ENCODE data around the gene F11. TPM values are rescaled to one million over a fixed set of nuclear protein-coding genes. Genes with fewer than 3 reads are reported as not detected.

The F11 gene
- total RNA-seq, 4 donors from 2014 or later, result not detected

DNA sequence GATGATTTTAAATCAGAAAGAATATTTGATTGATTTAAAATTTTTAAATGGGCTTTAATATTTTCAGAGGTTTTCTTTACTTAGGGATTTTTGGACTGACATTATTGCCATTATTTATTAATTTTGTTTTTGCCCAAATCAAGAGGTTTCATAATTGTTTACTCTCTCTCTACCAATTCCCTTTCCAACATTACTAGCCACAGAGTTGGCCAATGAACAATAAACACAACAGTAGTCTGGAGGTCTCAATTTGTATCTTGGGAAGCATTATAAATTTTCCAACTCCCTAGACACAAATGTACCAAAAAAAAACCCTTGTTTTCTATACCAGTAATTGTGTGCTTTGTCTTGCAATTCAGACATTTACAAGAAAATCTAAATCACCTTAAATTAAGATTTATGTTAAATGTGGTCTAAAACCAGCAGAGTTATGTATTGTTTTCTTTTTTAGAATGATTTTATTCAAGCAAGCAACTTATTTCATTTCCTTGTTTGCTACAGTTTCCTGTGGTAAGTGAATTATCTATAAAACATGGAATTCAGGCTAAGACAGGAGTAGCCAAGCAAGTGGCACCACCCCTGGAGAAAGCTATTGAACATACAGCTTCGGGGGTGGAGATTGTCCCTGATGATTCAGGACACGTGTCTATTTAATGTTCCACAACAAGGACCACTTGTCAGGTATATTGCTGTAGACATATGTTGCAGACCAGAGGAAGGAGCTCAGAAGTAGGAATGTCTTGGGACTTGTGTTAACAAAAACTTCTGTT, 38.1 kb upstream of the F11 start:
- TF ChIP-seq, protein P1, sequence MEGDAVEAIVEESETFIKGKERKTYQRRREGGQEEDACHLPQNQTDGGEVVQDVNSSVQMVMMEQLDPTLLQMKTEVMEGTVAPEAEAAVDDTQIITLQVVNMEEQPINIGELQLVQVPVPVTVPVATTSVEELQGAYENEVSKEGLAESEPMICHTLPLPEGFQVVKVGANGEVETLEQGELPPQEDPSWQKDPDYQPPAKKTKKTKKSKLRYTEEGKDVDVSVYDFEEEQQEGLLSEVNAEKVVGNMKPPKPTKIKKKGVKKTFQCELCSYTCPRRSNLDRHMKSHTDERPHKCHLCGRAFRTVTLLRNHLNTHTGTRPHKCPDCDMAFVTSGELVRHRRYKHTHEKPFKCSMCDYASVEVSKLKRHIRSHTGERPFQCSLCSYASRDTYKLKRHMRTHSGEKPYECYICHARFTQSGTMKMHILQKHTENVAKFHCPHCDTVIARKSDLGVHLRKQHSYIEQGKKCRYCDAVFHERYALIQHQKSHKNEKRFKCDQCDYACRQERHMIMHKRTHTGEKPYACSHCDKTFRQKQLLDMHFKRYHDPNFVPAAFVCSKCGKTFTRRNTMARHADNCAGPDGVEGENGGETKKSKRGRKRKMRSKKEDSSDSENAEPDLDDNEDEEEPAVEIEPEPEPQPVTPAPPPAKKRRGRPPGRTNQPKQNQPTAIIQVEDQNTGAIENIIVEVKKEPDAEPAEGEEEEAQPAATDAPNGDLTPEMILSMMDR (IDR thresholded peaks at IDR 0.05; ENCODE audit: low read depth), result no peak

DNA sequence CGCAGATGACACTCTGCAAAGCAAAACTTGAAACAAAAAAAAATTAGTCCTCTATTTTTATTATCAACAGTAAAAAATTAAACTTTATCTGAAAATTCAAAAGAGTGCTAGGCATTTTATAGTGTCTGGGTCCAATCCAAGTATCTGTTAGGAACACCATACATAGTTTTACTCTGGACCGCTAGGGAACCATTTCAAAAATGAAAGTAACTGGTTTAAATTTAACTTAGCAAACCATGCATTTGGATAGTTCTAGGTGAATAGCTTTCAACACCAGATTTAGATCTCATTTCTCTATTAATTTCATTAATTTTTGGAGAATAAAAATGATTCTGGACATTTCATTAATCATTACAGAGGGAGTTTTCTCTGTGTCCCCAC, 37.5 kb upstream of the F11 start:
- TF ChIP-seq, protein P1 (IDR thresholded peaks at IDR 0.05; ENCODE audit: low read depth), result no peak

DNA sequence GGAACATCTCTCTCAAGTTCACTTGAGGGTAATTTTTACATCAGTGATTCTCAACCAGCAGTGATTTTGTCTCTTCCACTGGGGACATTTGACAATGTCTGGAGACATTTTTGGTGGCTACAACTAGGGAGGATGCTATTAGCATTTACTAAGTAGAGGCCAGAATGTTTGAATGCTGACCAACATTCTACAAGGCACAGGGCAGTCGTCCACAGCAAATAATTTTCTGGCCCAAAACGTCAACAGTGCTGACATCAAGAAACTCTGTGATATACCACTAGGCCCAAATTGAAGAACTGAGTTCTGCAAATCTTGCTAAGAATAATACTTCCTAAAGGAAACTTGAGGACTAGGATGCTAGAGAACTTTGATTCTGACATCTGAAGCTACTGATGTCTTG, 31.6 kb upstream of the F11 start:
- TF ChIP-seq, protein P1 (IDR thresholded peaks at IDR 0.05; ENCODE audit: low read depth), result no peak

DNA sequence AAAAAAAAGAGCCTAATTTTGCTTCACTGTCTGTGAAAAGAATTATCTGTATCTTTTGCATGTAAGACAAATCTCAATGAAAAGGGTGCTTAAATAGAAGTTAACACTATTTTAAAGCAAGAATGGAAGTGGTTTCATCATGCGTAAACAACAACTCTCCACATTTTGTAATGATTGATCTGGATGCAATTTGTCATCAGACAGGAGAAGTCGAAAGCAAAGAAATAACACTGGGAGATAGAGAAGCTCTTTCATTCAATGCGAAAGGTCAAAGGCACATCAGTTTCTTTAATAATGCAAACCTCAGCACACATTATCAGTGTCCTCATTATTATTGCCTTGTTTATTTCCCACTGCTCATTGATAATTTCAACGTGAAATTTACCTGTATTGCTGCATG, 29.9 kb upstream of the F11 start:
- TF ChIP-seq, protein P1 (IDR thresholded peaks at IDR 0.05; ENCODE audit: low read depth), result no peak

DNA sequence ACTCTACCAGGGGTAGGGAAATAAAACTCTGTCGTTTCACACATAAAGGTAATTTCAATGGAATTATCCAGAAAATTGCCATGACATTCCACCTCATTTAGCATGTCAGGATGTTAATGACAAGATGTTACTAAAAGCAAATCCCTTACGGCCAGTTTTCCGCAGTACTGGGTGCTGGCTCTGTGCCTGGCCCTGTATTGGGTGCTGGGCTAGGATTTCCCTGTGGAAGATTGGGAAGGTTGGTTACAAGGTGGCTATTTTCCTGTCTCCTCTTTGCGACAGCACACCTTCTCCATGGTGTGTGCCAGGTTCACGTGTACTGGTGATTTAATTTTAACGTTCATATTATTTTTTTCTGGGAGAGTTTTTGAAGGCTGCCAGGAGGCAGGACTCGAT, 25.5 kb upstream of the F11 start:
- TF ChIP-seq, protein P1 (IDR thresholded peaks at IDR 0.05; ENCODE audit: low read depth), result no peak

DNA sequence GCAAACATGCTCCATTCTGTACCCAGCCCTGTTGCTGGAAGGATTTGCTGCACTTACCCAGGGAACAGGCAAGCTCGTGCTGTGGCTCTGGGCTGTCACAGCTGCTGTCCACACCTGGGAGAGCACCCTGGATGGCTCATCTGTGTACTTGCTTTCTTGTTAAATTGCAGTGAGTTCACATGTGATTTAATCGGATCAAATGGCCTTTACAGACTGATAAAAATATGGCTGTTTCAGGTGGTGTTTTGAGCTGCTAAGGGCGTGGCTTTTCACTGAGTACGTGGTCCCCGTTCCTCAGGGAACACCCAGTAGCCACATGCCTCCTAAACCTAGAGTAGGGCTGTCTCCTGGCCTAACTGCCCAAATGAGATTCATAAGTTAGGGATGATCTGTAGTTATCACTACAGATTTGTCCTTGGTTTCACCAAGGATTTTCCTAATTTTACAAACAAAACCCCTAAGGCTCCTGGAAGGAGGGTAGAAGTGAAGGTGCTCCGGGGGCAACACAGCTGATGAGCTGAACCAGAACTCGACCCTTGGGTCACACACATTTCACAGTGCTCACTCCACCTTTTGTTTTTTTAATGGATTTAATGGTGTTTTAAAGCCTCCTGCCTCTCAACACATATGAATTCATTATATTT, 25.0 kb upstream of the F11 start:
- TF ChIP-seq, protein P1 (IDR thresholded peaks at IDR 0.05; ENCODE audit: low read depth), result no peak

DNA sequence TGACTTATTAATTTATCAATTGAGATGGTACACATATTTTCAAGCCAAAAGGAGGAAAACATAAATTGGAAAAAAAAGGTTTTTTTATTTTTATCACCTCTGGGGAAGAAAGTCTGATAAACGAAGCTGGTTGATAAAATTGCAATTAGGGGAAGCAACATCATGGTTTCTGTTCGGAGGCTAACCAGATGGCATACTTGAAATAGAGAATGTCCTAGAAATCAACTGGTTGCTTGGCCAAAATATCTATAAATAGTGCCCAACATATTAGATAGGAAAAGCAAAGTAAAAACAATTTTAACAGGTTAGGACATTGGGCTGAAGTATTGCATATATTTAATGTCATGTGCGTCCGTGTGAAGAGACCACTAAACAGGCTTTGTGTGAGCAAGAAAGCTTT, 24.4 kb upstream of the F11 start:
- TF ChIP-seq, protein P1 (IDR thresholded peaks at IDR 0.05; ENCODE audit: low read depth), result no peak
